Epidermal melanocyte (primary cell): ENCODE data around the gene GIPC3.
"Not testable (repeated sequence)": the region's sequence is repeated elsewhere in the genome, so short reads cannot be mapped to it uniquely, and the experiment has no call there.

Experiments
- DNase-seq: peaks from one replicate; pipeline ENCODE4 v3.0.0; 2011; ENCODE audit warnings: low spot score; ENCODE audit not compliant: insufficient read length

Gene GIPC3

GRCh38 chr19:3550947-3551791 is 34.1 kb upstream of the GIPC3 start:
- DNase-seq: no peak

DNA sequence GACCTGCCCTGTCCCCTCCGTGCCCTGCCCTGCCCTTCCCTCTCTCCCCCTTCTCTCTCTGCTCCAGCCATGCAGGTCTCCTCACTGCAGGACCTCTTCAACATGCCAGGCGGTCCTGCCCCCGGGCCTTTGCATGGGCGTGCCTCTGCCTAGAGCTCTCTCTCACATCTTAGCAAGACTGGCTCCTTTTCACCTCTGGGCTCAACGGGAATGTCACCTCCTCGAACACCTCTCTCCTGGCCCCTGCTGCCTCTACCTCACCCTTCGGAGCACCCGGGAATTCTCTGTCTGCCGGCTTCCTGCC is 33.5 kb upstream of the GIPC3 start:
- DNase-seq: no peak

- no peak for DNase-seq
These were observed 30.8 kb upstream of the GIPC3 start for GRCh38 chr19:3554254-3555083.

DNA sequence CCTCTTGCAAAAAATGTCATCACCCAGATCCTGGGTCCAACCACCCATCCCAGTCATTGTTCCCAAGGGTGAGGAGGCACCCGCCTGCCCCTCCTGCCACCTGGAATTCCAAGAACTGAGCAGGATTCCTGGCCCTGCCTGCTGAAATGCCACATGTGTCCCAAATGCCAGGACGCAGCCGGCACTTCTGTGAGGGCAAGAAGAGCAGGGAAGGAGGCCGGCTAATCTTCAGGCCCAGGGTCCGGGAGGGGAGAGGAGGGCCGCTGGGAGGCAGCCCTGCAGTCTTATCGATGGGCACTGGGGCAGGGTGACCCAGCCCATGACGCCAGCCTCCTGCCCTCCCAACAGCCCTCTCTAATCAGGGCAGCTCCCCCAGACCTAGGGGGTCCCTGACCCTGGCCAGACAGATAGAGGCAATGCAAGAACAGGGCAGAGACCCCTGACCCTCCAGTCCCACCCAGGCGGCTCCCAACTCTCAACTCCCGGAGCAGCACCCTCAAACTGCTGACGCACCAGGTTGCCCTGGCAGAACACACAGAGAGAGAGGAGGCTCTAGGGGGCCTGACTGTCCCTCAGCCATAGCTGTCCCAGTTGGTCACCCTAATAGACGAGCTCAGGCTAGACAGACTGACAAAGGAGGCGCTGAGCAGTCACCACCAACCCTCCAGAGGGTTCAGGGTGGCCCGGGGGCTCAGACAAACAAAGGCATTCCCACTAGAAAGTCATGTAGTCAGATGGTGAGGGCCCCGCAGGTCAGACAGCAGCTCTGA is 29.4 kb upstream of the GIPC3 start:
- no peak for DNase-seq

DNA sequence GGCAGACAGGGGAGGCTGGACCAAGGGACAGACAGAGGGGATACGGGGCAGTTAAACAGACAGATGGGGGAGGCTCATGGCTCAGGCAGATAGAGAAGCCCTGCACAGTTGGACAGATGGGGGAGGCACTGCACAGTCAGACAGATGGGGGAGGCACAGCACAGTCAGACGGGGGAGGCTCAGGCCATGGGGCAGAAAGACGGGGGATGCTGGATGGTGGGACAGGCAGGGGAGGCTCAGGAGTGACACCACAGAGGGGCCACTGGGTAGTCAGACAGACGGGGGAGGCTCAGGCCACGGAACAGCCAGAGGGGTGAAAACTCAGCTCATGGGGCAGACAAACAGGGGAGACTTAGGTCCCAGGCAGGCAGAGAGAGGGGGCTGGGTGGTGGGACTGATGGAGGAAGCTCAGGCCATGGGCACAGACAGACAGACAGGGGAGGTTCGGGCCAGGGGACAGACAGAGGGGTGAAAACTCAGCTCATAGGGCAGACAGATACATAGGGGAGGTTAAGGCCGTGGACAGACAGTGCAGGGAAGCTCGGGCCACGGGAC is 28.8 kb upstream of the GIPC3 start:
- DNase-seq: no peak

GRCh38 chr19:3556978-3557460 is 28.3 kb upstream of the GIPC3 start:
- DNase-seq: no peak

DNA sequence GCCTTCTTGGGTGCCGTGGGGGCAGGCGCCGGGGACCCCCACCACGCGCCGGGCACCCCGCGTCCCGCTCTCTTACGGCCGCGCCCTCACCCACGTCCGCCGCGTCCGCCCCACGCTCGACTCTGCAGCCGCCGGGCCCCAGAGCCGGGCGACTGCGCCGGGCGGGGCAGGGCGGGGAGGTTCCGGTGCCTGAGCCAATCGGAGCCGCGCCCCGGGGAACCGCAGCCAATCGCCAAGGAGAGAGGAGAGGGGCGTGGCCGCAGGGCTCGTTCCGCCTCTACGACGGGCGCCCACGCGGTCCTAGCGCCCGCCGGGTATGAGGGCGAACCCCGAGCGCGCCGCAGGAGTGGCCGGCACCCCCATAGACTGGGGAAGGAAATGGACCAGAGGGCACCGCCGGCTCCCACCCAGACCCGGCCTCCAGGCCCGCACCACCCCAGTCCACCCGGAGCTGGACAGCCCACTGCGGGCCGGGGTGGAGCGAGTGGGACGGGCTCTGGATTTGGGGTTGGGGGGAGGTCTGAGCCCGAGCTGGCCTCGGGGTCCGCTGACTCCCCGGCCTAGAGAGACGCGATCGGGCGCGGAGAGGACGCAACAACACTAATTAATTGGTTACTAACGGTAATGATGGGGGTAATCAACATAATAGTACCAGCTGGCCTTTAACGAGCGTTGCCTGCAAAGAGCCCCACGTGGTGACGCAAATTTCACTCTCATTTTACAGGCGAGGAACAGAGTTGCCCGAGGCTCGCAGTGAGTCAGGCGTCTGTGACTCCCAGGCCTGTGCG is 27.6 kb upstream of the GIPC3 start, which contains the start of gene MFSD12:
MFSD12 (minus strand) TSS at position 126 of the 788 bp plus-strand sequence. CDS start 183 bp downstream, outside the sequence.
- peak; percentile 99 for DNase-seq

DNA sequence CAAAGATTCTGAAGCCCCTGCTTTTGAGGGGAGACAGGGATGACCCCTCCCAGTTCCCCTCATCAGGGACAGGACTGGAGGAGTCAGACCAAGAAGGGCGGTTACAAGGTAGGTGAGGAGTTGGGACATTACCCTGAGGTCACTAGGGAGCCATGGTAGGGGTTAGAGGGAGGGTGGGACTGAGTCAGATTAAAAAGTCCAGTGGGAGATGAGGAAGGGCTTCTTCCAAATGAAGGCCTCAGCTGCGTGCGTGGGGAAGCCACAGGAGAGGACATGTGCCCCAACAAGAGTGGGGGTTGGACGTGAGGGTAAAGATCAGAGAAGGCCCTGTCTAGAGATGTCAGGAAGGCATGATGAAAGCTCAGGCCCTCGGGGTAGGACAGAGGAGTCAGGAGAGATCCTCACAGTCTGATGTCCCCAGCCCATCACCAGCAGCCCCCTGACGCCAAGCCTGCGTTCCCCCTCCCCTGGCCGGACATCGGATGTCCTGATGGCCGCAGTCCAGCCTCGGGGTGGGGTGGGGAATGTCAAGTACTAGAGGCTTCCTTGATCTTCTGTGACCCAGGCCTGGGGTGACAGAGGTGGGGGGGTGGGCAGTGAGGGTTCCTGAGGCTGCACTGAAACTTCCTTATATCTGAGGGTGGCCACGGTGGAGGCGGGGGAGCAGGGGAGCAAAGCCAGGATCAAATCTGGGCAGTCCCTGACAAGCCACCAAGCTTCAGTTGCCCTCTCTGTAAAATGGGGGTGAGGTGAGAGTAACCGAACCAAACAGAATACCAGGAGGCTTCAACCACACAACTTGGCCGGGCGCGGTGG is 21.4 kb upstream of the GIPC3 start:
- DNase-seq: peak; percentile 12

DNA sequence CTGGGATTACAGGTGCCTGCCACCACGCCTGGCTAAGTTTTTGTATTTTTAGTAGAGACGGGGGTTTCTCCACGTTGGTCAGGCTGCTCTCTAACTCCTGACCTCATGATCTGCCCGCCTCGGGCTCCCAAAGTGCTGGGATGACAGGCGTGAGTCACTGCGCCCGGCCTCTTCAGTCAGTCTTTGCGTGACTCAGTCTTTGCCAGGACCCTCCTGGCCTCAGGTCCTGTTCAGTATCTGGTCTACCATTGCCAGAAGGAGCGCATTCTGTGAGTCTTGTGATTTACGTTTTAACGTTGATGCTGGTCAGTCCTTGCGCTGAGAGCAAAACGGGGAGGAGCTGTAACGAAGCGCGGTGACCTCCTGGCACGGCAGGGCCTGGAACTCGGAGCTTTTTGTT is 20.1 kb upstream of the GIPC3 start:
- DNase-seq: peak; percentile 19

- not testable (repeated sequence) for DNase-seq
These were observed 15.2 kb upstream of the GIPC3 start for GRCh38 chr19:3570042-3570441.

DNA sequence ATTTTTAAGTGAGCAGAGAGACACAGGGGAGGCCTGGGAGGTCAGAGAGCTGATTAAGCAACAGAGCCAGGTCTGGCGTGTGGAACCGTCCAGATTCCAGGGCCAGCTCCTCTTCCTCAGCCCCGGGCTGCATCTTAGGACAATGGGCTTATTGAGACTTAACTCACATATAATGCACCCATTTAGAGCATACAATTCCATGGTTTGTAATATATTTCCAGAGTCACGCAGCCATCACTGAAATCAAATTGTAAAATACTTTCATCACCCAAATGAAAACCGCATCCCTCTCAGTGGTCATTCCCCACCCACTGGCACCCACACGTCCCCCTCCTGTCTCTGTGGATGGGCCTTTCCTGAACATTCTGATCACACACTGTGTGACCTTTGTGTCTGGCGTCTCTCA is 14.7 kb upstream of the GIPC3 start:
- DNase-seq: peak; percentile 48

DNA sequence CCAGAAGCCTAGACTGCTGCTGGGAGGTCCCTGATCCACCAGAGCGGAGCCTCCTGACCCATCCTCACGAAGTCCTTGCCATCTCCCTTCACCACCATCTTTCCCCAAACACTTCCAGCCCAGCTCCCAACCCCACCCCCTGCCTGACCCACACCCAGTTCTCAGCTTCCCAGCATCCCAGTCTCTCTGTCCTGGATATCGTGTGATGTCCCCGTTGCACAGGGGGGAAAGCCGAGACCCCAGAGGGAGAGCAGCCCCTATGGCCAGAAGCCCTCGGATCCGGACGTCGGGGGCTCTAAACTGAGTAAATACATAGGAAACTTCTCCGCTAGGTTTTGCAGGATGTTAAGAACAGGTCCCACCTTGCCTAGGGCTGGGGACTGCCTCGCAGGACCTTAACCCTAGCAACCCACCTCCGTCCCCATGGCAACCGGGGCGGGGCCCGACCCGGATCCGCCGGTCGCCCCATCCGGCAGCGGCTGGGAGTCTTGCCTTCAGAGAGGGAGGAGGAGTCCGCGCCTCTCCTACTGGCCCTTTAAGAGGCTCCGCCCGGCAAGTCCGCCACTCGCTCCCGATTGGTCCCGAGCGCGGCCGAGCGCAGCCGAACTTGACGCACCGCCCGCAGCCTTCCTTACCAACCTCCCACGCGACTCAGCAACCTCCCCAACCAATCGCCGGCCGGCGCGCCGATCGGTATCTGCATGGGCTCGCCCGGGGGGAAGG is 13.0 kb upstream of the GIPC3 start:
- DNase-seq: peak; percentile 97

- DNase-seq: no peak
These were observed 12.5 kb upstream of the GIPC3 start, which contains the start of gene HMG20B for GRCh38 chr19:3572855-3573161. Gene HMG20B, plus strand, starts transcription at chr19:3572944. Its CDS starts 366 bp downstream, at chr19:3573310.

DNA sequence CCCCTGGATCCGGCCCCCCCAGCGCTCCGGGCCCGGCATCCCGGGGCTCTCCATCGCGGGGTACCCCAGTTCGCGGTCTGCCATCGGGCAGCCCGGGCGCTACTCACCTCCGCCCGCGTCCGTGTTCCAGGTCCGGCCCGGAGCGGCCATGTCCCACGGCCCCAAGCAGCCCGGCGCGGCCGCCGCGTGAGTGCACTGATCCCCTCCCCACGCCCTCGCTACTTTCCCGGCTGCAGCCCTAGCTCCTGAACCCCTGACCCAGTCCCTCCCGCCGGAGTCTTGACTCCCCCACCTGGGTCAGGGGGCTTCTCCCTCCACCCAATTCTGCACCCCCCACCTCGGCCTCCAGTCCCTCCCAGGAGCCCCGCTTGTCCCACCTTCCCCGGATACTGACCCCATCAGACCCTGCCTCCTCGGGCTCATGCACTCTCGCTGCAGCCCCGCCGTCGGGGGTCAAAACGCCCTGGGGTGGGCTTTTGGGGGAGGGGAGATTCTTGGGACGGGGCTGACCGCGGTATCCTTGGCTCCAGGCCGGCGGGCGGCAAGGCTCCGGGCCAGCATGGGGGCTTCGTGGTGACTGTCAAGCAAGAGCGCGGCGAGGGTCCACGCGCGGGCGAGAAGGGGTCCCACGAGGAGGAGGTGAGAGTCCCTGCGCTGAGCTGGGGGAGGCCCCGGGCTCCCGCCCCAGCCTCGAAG is 12.0 kb upstream of the GIPC3 start:
- peak; percentile 7 for DNase-seq

DNA sequence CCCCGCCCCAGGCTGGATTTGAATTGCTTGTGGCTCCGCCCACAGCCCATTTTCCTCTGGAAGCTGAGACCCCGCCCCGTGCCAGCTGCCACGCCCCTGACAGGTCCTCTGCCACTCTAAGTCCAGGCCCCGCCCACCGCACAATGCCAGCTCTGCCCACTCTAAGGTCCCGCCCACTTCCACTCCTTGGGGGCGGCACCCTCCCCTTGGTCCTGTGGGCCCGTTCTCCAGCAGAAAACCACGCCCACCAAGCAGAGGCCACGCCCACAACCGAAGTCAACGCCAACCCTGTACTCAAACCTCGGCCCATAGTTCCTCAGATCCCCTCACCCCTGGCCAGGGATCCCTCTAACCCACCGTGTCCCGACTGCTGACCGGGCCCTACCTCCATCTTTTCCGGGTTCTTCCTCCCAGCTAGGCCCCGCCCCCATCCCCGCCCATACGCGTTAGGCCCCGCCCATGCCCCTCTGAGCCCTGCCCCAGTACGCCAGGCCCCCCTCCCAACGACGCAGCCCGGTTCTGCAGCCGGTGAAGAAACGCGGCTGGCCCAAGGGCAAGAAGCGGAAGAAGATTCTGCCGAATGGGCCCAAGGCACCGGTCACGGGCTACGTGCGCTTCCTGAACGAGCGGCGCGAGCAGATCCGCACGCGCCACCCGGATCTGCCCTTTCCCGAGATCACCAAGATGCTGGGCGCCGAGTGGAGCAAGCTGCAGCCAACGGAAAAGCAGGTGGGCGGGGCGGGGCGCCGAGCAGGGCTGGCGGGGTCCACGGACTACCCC is 11.2 kb upstream of the GIPC3 start:
- peak; percentile 74 for DNase-seq

DNA sequence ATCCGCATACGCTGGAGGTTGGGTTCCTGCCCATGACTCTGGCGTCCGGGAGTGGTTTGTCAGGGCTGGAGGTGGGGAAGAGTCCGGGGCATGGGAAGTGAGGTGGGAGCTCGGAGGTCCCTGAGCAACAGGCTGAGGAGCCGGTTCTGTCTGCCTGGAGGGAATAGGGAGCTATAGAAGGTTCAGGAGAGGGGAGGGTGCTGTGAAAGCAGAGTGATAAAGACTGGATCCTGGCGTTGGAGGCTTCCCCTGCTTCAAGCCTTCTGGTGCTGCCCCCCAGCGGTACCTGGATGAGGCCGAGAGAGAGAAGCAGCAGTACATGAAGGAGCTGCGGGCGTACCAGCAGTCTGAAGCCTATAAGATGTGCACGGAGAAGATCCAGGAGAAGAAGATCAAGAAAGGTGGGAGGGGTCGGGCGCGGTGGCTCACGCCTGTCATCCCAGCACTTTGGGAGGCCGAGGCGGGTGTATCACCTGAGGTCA is 10.0 kb upstream of the GIPC3 start:
- peak; percentile 14 for DNase-seq

DNA sequence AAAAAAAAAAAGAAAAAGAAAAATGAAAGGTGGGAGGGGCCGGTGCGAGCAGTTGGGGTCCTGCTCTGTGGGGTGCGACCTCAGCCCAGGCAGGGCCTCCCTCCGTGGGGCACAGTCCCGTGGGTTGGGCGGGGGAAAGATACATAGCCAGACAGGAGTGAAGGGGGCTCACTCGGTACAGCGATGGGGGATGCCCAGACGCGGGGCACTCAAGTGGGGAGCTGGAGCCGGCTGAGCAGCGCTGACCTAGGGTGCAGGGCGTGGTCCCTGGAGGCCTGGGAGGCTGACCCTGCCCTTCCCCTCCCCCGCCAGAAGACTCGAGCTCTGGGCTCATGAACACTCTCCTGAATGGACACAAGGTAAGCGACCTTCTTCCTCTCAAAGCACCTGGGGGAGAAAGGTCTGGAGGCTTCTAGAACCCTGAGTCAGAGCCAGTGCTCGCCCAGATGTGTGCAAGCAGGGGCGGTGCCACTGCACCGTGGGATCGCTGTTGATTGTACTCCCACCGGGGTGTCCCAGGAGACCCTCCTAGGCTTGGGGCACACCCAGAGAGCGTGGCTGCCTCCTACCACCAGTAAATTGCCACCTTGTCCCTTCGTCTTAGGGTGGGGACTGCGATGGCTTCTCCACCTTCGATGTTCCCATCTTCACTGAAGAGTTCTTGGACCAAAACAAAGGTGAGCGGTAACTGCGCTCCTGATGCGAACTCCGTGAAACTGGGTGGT is 9.2 kb upstream of the GIPC3 start:
- peak; percentile 10 for DNase-seq
